HepG2 (cell line): ENCODE measurements around the gene ARHGAP22. TPM values are rescaled to one million over a fixed set of nuclear protein-coding genes. Genes with fewer than 3 reads are reported as not detected.

ENCODE experiments used
- ATAC-seq: fragments of 200-7000 bp; cut with Tn5 transposase; 3 replicates; pipeline ENCODE4 v1.9.1; 2020; ENCODE audit warnings: mild to moderate bottlenecking, moderate library complexity
- BruUV-seq: library from RNA; stranded (reverse); fragments of 400-500 nt; replicated peaks from 2 replicates; lab custom pipeline; 2021; lab: Mats Ljungman, UMichigan
- CTCF ChIA-PET: fragments of 300-600 bp; formaldehyde crosslinking; extraction: SDS; loops from one replicate; lab custom pipeline; 2021; ENCODE audit warnings: low total read pairs, inconsistent platforms, low intra/inter-chr PET ratio; lab: Yijun Ruan, JAX
- POLR2A ChIA-PET: fragments of 350-600 bp; sonication (Branson Sonifier 250); formaldehyde crosslinking; loops from one replicate; lab custom pipeline; 2020; ENCODE audit warnings: antibody characterized with exemption, inconsistent platforms; lab: Yijun Ruan, JAX
- DNase-seq: peaks from one replicate; pipeline ENCODE4 v3.0.0-alpha.2; 2015; ENCODE audit warnings: low spot score
- FAIRE-seq: peaks from 3 replicates; lab custom pipeline; 2011; peaks lifted over from hg19 to GRCh38; lab: Jason Lieb, UNC
- H2AFZ ChIP-seq: one replicate; pipeline ENCODE4 v1.6.1; 2011; ENCODE audit warnings: low read length, inconsistent platforms
- H3K27ac ChIP-seq: fragments of 300-600 bp; 3 replicates; pipeline ENCODE4 v1.8.0; 2011; ENCODE audit warnings: mixed run types, mild to moderate bottlenecking, mixed read lengths, low read length, inconsistent platforms; ENCODE audit not compliant: insufficient read depth; ENCODE audit errors: extremely low read length
- H3K27me3 ChIP-seq, 2 experiments: fragments of 200-600 bp in 1 of 2; 2 replicates in 1 of 2; 3 replicates in 1 of 2; pipeline versions ENCODE4 v1.6.0 to v1.8.0; 2011; ENCODE audit warnings: low read length in 2 of 2, mild to moderate bottlenecking in 2 of 2, moderate library complexity in 2 of 2, inconsistent platforms in 1 of 2; ENCODE audit not compliant: insufficient read depth in 2 of 2, control insufficient read depth in 1 of 2
- H3K36me3 ChIP-seq, 2 experiments: fragments of 200-600 bp in 1 of 2; replicated peaks in 1 of 2; 2 replicates in 1 of 2; 3 replicates in 1 of 2; pipeline versions ENCODE4 v1.5.1 to v1.8.0; 2011; ENCODE audit warnings: low read length in 2 of 2, inconsistent platforms in 1 of 2; ENCODE audit not compliant: insufficient read depth in 2 of 2, control insufficient read depth in 1 of 2
- H3K4me1 ChIP-seq: 2 replicates; pipeline ENCODE4 v1.5.1; 2012; ENCODE audit warnings: low read length, inconsistent platforms; ENCODE audit not compliant: insufficient read depth
- H3K4me2 ChIP-seq: 2 replicates; pipeline ENCODE4 v1.6.0; 2011; ENCODE audit warnings: low read depth, low read length, inconsistent platforms
- H3K4me3 ChIP-seq, 3 experiments: fragments of 200-600 bp in 1 of 3; sonication (generic), shearing (Covaris generic) in 1 of 3; replicated peaks in 1 of 3; 2 replicates each; pipeline ENCODE4 v1.5.1; 2011 to 2016; ENCODE audit warnings: low read length in 3 of 3, inconsistent platforms in 2 of 3, low read depth in 2 of 3, mild to moderate bottlenecking in 2 of 3, control low read depth in 1 of 3, mixed read lengths in 1 of 3; ENCODE audit not compliant: insufficient read depth in 1 of 3
- H3K79me2 ChIP-seq: one replicate; pipeline ENCODE4 v1.6.1; 2011; ENCODE audit warnings: low read length, inconsistent platforms; ENCODE audit not compliant: insufficient read depth
- H3K9ac ChIP-seq: 2 replicates; pipeline ENCODE4 v1.6.0; 2011; ENCODE audit warnings: mild to moderate bottlenecking, low read depth, low read length, inconsistent platforms; ENCODE audit not compliant: insufficient read depth
- H3K9me3 ChIP-seq: 2 replicates; pipeline ENCODE4 v1.5.1; 2012; ENCODE audit warnings: mild to moderate bottlenecking, low read length
- H4K20me1 ChIP-seq: 2 replicates; pipeline ENCODE4 v1.6.0; 2011; ENCODE audit warnings: inconsistent platforms, mild to moderate bottlenecking, low read length, moderate library complexity; ENCODE audit not compliant: insufficient read depth
- AKNA ChIP-seq: sonication (generic); formaldehyde crosslinking; IDR thresholded peaks from 2 replicates; pipeline ENCODE4 v1.4.0; 2020; ENCODE audit warnings: missing genetic modification reagents, borderline replicate concordance
- ATF1 ChIP-seq: IDR thresholded peaks from 2 replicates; pipeline ENCODE4 v1.6.1; 2016; ENCODE audit warnings: mild to moderate bottlenecking, control low read depth
- CENPT ChIP-seq: sonication (generic); formaldehyde crosslinking; IDR thresholded peaks from 2 replicates; pipeline ENCODE4 v1.8.0; 2022; ENCODE audit warnings: low read depth, mild to moderate bottlenecking, moderate library complexity, missing genetic modification reagents
- FOSL2 ChIP-seq: sonication (generic); formaldehyde crosslinking; IDR thresholded peaks from 2 replicates; pipeline ENCODE4 v1.4.0; 2020; ENCODE audit warnings: missing genetic modification reagents
- FOXK1 ChIP-seq: sonication (generic); formaldehyde crosslinking; IDR thresholded peaks from 2 replicates; pipeline ENCODE4 v1.4.0; 2020; ENCODE audit warnings: low read depth, missing genetic modification reagents, borderline replicate concordance
- JUNB ChIP-seq: sonication (generic); formaldehyde crosslinking; IDR thresholded peaks from 2 replicates; pipeline ENCODE4 v1.8.0; 2022; ENCODE audit warnings: missing genetic modification reagents, mild to moderate bottlenecking, borderline replicate concordance
- MXI1 ChIP-seq: IDR thresholded peaks from 3 replicates; pipeline ENCODE4 v1.6.1; 2012; ENCODE audit warnings: low read depth, low read length, inconsistent platforms, borderline replicate concordance
- XRCC5 ChIP-seq: fragments of 200-400 bp; formaldehyde crosslinking; optimal IDR thresholded peaks from 2 replicates; pipeline ENCODE3; 2017; ENCODE audit warnings: mild to moderate bottlenecking, low read length
- ZNF282 ChIP-seq: fragments of 450-650 bp; IDR thresholded peaks from 2 replicates; pipeline ENCODE4 v1.6.1; 2018; ENCODE audit not compliant: partially characterized antibody
- ZNF550 ChIP-seq: sonication (generic); formaldehyde crosslinking; IDR thresholded peaks from 2 replicates; pipeline ENCODE4 v1.4.0; 2020; ENCODE audit warnings: mild to moderate bottlenecking, missing genetic modification reagents, borderline replicate concordance
- ZNF619 ChIP-seq: sonication (generic); formaldehyde crosslinking; IDR thresholded peaks from 2 replicates; pipeline ENCODE4 v1.4.0; 2020; ENCODE audit warnings: mild to moderate bottlenecking, missing genetic modification reagents
- ZNF746 ChIP-seq: sonication (generic); formaldehyde crosslinking; IDR thresholded peaks from 2 replicates; pipeline ENCODE4 v1.8.0; 2022; ENCODE audit warnings: mild to moderate bottlenecking, missing genetic modification reagents
- ZNF839 ChIP-seq: sonication (generic); formaldehyde crosslinking; IDR thresholded peaks from 2 replicates; pipeline ENCODE4 v1.4.0; 2020; ENCODE audit warnings: missing genetic modification reagents, mild to moderate bottlenecking, borderline replicate concordance
- WGBS: methylation state at CpG from one replicate; pipeline ENCODE4 v1.1.6; 2017; ENCODE audit warnings: low lambda C conversion rate; 5-methylcytosine and 5-hydroxymethylcytosine counted together
- in situ Hi-C: cut with HindIII; loops from 2 replicates; pipeline ENCODE4 v1.10.0; 2017; ENCODE audit warnings: low pct_unique_long_range_greater_than_20kb; ENCODE audit not compliant: extremely low pct_ligation_motif_present
- intact Hi-C: fragments of 100-400 bp; cut with micrococcal nuclease; formaldehyde crosslinking; loops from one replicate; pipeline ENCODE4 v1.10.0; 2022; ENCODE audit not compliant: unreplicated experiment
- polyA plus RNA-seq, 8 experiments: library from polyadenylated mRNA; depleted of rRNA in 3 of 8; stranded (reverse) in 7 of 8; unstranded in 1 of 8; fragments of >200 nt; fragmentation: Illumina TruSeq in 4 of 8; extraction: Trizol in 4 of 8; gene quantifications; 2 replicates each; pipeline versions ENCODE4 v1.2.1 to v1.2.3, GENCODE V29; 2011 to 2016; ENCODE audit warnings: low read depth in 4 of 8, missing spikeins in 1 of 8, mixed read lengths in 1 of 8; ENCODE audit not compliant: insufficient read depth in 1 of 8
- total RNA-seq, 5 experiments: library from RNA; depleted of rRNA; stranded (reverse); fragments of >200 nt; fragmentation: Illumina TruSeq; extraction: Trizol; gene quantifications; 2 replicates each; pipeline ENCODE4 v1.2.3, GENCODE V29; 2016; ENCODE audit warnings: low read depth in 1 of 5
- TF ChIP-seq, protein P1 (sequence below): sonication (generic); formaldehyde crosslinking; IDR thresholded peaks from 2 replicates; pipeline ENCODE4 v1.5.0; 2020; ENCODE audit warnings: missing genetic modification reagents
- TF ChIP-seq, protein P2 (sequence below): sonication (generic); formaldehyde crosslinking; IDR thresholded peaks from 2 replicates; pipeline ENCODE4 v1.5.0; 2020; ENCODE audit warnings: missing genetic modification reagents
- TF ChIP-seq, protein P3 (sequence below): sonication (generic); formaldehyde crosslinking; IDR thresholded peaks from 2 replicates; pipeline ENCODE4 v1.8.0; 2022; ENCODE audit warnings: missing genetic modification reagents, mild to moderate bottlenecking, borderline replicate concordance

ARHGAP22 gene
- total and polyA plus RNA-seq, 2 of the 13 experiments (the other 11 are each of a cell fraction or from before 2014, with no cell fraction given), result 0.08 to 0.38 TPM

GRCh38 chr10:48501226-48501625 lies 103.6 kb downstream of the ARHGAP22 start (continued):
- TF ChIP-seq AKNA, result no peak
- no peak for TF ChIP-seq ATF1
- no peak for TF ChIP-seq ZNF619
- TF ChIP-seq, protein P1, sequence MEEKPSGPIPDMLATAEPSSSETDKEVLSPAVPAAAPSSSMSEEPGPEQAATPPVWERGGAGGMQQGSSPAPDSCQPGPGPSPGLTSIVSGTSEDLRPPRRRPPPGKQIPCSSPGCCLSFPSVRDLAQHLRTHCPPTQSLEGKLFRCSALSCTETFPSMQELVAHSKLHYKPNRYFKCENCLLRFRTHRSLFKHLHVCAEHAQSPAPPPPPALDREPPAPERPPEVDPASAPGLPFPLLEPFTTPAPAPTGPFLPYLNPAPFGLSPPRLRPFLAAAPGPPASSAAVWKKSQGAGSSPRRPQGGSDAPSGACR (CRISPR knock-in tag), result no peak
- no peak for TF ChIP-seq ZNF746 (CRISPR knock-in tag)
- TF ChIP-seq JUNB (CRISPR knock-in tag), result no peak

- ChIA-PET CTCF (no interaction called here), POLR2A (no interaction called here)
- no peaks in the 10 kb centered on the region for H3K4me1 ChIP-seq
- no peak for DNase-seq
- 65% methylated on average over 4 of the region's 4 CpGs for WGBS
- intact Hi-C loops, result no loop called here
- H3K9ac ChIP-seq, result no peak overlapping the region
- H3K27me3 ChIP-seq, result peaks cover 2 to 13% of the 10 kb centered on the region in 2 experiments; a peak in 2 of 5 replicates
- no peak overlapping the region for H2AFZ ChIP-seq
- H3K27ac ChIP-seq, result no peak overlapping the region
- no peaks in the 10 kb centered on the region for H3K9me3 ChIP-seq
- H3K4me3 ChIP-seq, result no peak overlapping the region
- H3K79me2 ChIP-seq, result no peaks in the 10 kb centered on the region
- BruUV-seq, result no TSS peak
- in situ Hi-C loops, result no loop called here
- H3K4me2 ChIP-seq, result no peak overlapping the region
- H4K20me1 ChIP-seq, result no peaks in the 10 kb centered on the region
- ATAC-seq, result no peak
- H3K36me3 ChIP-seq, result no peaks in the 10 kb centered on the region
- no peak for FAIRE-seq
- TF ChIP-seq CENPT (CRISPR knock-in tag) (no peak), ZNF839 (no peak), ZNF550 (CRISPR knock-in tag) (no peak), FOXK1 (CRISPR knock-in tag) (no peak), ZNF282 (no peak), XRCC5 (no peak), FOSL2 (no peak), MXI1 (no peak)
- TF ChIP-seq, protein P2, sequence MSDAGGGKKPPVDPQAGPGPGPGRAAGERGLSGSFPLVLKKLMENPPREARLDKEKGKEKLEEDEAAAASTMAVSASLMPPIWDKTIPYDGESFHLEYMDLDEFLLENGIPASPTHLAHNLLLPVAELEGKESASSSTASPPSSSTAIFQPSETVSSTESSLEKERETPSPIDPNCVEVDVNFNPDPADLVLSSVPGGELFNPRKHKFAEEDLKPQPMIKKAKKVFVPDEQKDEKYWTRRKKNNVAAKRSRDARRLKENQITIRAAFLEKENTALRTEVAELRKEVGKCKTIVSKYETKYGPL, result no peak
- TF ChIP-seq, protein P3, sequence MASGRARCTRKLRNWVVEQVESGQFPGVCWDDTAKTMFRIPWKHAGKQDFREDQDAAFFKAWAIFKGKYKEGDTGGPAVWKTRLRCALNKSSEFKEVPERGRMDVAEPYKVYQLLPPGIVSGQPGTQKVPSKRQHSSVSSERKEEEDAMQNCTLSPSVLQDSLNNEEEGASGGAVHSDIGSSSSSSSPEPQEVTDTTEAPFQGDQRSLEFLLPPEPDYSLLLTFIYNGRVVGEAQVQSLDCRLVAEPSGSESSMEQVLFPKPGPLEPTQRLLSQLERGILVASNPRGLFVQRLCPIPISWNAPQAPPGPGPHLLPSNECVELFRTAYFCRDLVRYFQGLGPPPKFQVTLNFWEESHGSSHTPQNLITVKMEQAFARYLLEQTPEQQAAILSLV (CRISPR knock-in tag), result no peak
These were observed 104.1 kb downstream of the ARHGAP22 start for GRCh38 chr10:48500771-48501170.
